ENCODE measurements around the gene KMT2B. TPM values are rescaled to one million over a fixed set of nuclear protein-coding genes. Genes with fewer than 3 reads are reported as not detected.

The KMT2B gene
- total and polyA plus RNA-seq, 2 of the 8 experiments (the other 6 are each of a cell fraction or from before 2014, with no cell fraction given): 26.7 to 38.6 TPM

DNA sequence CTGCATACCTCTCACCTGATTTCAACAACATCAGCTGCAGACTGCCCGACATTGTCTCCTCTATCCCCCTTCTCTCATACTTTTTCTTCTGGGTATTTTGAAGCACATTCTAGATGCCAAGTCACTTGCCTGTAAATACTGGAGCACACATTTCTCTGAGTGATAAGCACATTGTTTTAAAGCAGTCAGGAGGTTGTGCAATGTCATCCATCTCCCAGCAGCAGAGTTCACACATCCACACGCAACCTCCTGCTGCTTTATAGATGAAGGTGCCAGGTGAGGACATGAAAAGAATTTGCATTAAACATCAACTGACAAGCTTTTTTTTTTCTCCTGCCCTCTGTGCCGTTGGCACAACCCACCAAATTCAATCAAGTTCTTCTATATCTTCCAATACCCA lies 46.0 kb upstream of the KMT2B start:
- WGBS, 2 experiments (ENCODE audit: extremely low coverage in 1 of 2, insufficient coverage in 1 of 2, insufficient read length in 1 of 2, insufficient replicate concordance in 2 of 2, low coverage in 1 of 2, low lambda C conversion rate in 2 of 2, missing lambda C conversion rate in 1 of 2): 85% methylated on average over 3 of the region's 3 CpGs; no CpG with 5 or more reads in 1 of the 2 experiments
- Histone ChIP-seq H3K4ac (replicated peaks; ENCODE audit: insufficient read length, low read depth, low read length) (no peak overlapping the region), H3K36me3 (ENCODE audit: control insufficient read depth in 2 of 4, insufficient read depth in 4 of 4, low read length in 3 of 4) (no peaks in the 10 kb centered on the region), H2AK5ac (ENCODE audit: low read depth, low read length) (no peak overlapping the region), H4K20me1 (replicated peaks in 1 of 2; ENCODE audit: control insufficient read depth in 1 of 2, insufficient read depth in 2 of 2, low read length in 2 of 2) (no peaks in the 10 kb centered on the region), H3K27ac (ENCODE audit: low read depth, low read length) (no peak overlapping the region), H2BK15ac (ENCODE audit: low read length) (no peak overlapping the region), H3K27me3 (replicated peaks in 1 of 4; ENCODE audit: control insufficient read depth in 3 of 4, extremely low read depth in 1 of 4, insufficient read depth in 3 of 4, low read length in 3 of 4) (peaks cover 0 to 4% (median 1%) of the 10 kb centered on the region in 4 experiments; a peak in 1 of 7 replicates), H2BK12ac (ENCODE audit: low read depth, low read length) (no peak overlapping the region), H3K79me2 (ENCODE audit: control insufficient read depth in 1 of 2, insufficient read depth in 2 of 2, low read length in 2 of 2) (no peaks in the 10 kb centered on the region), H3K23me2 (ENCODE audit: low read depth, low read length) (no peaks in the 10 kb centered on the region; the same call in 1 of the 2 replicates), H2AFZ (ENCODE audit: low read length) (no peak overlapping the region), H3K23ac (ENCODE audit: insufficient read length) (no peak overlapping the region), H2BK120ac (replicated peaks; ENCODE audit: low read depth, low read length) (no peak overlapping the region), H3K56ac (replicated peaks; ENCODE audit: insufficient read length, low read depth, low read length) (no peak overlapping the region), H4K91ac (replicated peaks; ENCODE audit: insufficient read length, low read length) (no peak overlapping the region), H3K9ac (replicated peaks in 1 of 4; ENCODE audit: extremely low read depth in 1 of 4, low read depth in 3 of 4, low read length in 3 of 4) (no peak overlapping the region), H3K4me2 (ENCODE audit: insufficient read depth in 1 of 2, low read depth in 2 of 2, low read length in 2 of 2) (no peak overlapping the region), H3K4me3 (ENCODE audit: extremely low read depth in 1 of 4, insufficient read depth in 2 of 4, low read depth in 3 of 4, low read length in 4 of 4) (no peak overlapping the region), H3K9me3 (ENCODE audit: insufficient read depth in 2 of 2, low read depth in 1 of 2, low read length in 1 of 2) (no peaks in the 10 kb centered on the region), H3K4me1 (replicated peaks in 1 of 4; ENCODE audit: control insufficient read depth in 3 of 4, insufficient read depth in 4 of 4, low read length in 3 of 4) (peaks cover 0 to 3% (median 0%) of the 10 kb centered on the region in 4 experiments; a peak in 2 of 7 replicates), H4K5ac (ENCODE audit: insufficient read length, low read depth, low read length) (no peak overlapping the region), H2BK5ac (ENCODE audit: low read depth, low read length) (no peak overlapping the region), H3K18ac (ENCODE audit: extremely low read depth, low read length) (no peak overlapping the region), H3K14ac (ENCODE audit: insufficient read length) (no peak overlapping the region), H4K8ac (ENCODE audit: extremely low read depth, insufficient read depth, low read length) (no peak overlapping the region), H3K79me1 (ENCODE audit: low read depth, low read length) (no peaks in the 10 kb centered on the region), H2BK20ac (ENCODE audit: low read length) (no peak overlapping the region)
- ChIA-PET CTCF (ENCODE audit: partially characterized antibody) (interaction anchor here (0.6 to 2.2 kb wide), 3 partner anchors 13 to 60 kb away, joined by 3 to 9 read pairs (median 4); partner anchors contain the start of gene HAUS5), POLR2A (ENCODE audit: partially characterized antibody) (interaction anchor here (0.6 to 1.1 kb wide), 2 partner anchors 16 to 48 kb away, joined by 3 read pairs; no protein-coding TSS in a partner anchor)
- DNase-seq (ENCODE audit: low read depth in 1 of 2, low spot score in 2 of 2) (no peak), FAIRE-seq (no peak)
- TF ChIP-seq BACH1 (IDR thresholded peaks at IDR 0.05; ENCODE audit: low read length) (no peak), CEBPB (IDR thresholded peaks at IDR 0.05; ENCODE audit: low read depth, low read length) (no peak), TBP (IDR thresholded peaks at IDR 0.05; ENCODE audit: low read depth, low read length) (no peak), RNF2 (IDR thresholded peaks at IDR 0.05; ENCODE audit: borderline replicate concordance, low read depth, low read length, missing control alignments, poor library complexity, severe bottlenecking) (no peak), RBBP5 (IDR thresholded peaks at IDR 0.05; ENCODE audit: borderline replicate concordance, low read depth, low read length) (no peak), CBX8 (IDR thresholded peaks at IDR 0.05; ENCODE audit: borderline replicate concordance, low read depth, low read length) (no peak), BCL11A (IDR thresholded peaks at IDR 0.05; ENCODE audit: low read depth in 2 of 2, low read length in 2 of 2) (no peak), ASH2L (IDR thresholded peaks at IDR 0.05; ENCODE audit: low read length) (no peak), TAF7 (optimal IDR thresholded peaks at IDR 0.05; ENCODE audit: borderline replicate concordance, low read depth, low read length) (no peak), KDM4A (IDR thresholded peaks at IDR 0.05; ENCODE audit: low read depth, low read length, severe bottlenecking) (no peak)
- TF ChIP-seq, protein P1, sequence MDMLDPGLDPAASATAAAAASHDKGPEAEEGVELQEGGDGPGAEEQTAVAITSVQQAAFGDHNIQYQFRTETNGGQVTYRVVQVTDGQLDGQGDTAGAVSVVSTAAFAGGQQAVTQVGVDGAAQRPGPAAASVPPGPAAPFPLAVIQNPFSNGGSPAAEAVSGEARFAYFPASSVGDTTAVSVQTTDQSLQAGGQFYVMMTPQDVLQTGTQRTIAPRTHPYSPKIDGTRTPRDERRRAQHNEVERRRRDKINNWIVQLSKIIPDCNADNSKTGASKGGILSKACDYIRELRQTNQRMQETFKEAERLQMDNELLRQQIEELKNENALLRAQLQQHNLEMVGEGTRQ (IDR thresholded peaks at IDR 0.05; ENCODE audit: low read length): no peak
- TF ChIP-seq, protein P2, sequence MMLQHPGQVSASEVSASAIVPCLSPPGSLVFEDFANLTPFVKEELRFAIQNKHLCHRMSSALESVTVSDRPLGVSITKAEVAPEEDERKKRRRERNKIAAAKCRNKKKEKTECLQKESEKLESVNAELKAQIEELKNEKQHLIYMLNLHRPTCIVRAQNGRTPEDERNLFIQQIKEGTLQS (IDR thresholded peaks at IDR 0.05; ENCODE audit: insufficient read depth, low read depth, low read length): no peak

Measured in H1 (cell line).